Stimulated activated CD4-positive, alpha-beta T cell treated with anti-CD3 and anti-CD28 coated beads, Interleukin-2, amount 100 ng/mL, for 48 hours (primary cell): ENCODE results near the gene PELI1.

Experiments used
- DNase-seq, 2 donors: peaks; one replicate each; pipeline ENCODE4 v3.0.0-alpha.2; 2020

PELI1 gene

DNA sequence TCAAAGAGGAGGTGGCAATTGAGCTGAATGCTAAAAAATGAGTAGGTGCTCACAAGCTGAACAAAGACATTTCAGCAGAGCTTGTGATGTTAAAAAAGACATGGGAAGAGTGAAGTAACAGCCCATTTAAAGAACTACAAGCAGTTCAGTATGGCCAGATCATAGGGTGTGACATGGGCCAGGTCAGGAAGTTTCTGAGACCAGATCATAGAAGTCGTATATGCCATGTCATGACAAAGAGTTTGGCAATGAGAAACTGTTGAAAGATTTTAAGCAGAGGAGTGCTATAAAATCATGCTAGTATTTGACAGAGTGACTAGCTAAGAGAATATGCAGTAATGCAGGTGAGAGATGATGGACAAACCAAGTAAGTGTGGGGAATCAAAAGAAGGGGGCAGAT, 7.3 kb upstream of the PELI1 start:
- no peak for DNase-seq

DNA sequence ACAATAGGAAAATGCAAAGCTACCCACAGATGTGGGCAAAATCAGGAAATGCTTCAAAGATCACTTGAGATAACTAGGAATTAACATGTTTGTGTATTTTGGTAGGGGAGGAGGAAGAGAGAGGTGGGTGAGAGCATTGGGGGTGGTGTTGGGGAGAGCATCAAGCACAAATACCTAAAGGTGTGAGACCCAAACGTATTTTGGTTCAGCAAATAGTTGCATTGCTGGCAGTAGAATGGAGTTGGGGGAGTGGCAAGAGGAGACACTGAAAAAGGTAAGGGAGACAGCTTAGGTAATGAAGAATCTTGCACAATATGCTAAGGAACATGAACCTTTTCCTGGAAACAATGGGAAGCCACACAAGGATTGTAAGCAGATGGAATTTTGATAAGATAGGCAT, 1.5 kb upstream of the PELI1 start:
- no peak for DNase-seq

DNA sequence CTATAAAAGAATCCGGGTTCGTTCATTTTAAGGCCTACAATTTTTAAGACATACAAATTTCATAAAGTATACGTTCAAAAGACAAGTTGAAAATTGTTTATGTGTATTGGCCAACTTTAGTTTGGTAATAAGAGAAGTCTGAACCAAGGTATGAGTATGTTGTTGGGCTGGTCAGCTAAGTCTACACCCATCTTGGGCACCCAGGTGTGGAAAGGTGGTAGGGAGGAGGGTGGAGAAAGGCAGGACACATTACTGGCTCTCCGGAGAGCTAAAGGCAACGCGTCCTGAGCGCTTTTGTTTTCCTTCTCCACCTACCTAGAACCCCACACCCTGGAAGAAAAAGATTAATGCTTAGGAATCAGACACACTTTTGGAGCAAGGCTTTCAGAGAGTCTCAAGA, 899 bp upstream of the PELI1 start:
- DNase-seq: no peak

DNA sequence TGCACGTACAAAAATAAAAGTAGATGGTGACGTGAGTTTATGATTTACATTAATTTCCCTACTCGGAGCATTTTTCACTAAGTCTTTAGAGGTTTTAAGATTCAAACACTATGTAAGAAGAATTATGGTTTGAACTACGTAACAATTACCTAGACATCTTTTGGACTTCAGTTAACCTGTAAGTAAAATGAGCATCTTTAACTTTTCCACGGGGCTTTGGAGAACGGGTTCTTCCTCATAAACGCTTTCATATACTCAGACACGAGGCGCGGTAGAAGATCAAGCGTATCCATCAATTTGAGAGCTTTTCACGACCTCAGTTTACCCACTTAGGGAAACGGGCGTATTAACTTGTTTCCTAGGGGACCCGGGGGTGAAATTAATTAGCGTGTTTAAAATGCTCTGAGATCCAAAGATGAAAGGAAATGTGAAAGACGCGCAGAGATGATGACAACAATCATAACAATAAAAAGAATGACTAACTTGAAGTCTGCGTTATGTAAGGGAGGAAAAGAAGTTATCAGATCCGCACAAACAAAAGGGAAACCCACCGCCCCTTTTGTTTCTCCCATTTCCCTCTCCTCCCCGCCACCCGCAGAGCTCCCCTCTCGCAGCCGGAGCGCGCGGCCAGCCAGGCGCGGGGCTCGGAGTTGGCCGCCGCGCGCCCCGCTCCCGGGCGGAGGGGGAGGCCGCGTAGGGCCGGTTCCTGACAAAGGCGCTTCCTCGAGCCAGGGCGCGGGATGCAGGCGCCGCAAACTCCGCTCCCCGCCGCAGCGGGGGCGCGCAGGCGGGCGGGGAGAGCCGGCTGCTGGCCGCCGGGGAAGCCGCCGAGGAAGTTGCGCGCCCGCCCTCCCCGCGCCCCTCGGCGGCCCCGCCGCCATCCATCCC, 807 bp downstream of the PELI1 start:
- peak in 1 of 2 donors; percentile 16 for DNase-seq

DNA sequence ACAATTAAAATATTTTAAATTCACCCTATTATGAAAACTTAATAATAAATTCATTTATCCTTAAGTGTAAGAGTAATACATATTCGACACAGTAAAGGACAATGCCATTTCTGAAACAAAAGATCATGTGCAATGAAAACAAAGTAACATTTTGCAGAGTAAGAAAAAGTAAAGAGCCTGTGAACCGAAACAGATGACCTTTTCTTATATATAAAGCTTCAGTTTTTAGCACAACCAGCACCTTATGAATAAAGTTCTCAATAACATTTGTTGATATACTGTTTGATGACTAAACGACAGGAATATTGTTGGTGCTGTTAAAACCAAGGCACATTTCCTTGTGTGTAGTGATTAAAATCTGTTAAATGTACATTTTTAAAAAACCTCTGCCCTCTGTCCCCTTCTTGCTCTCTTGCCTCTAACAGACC, 1.5 kb downstream of the PELI1 start:
- DNase-seq: no peak

DNA sequence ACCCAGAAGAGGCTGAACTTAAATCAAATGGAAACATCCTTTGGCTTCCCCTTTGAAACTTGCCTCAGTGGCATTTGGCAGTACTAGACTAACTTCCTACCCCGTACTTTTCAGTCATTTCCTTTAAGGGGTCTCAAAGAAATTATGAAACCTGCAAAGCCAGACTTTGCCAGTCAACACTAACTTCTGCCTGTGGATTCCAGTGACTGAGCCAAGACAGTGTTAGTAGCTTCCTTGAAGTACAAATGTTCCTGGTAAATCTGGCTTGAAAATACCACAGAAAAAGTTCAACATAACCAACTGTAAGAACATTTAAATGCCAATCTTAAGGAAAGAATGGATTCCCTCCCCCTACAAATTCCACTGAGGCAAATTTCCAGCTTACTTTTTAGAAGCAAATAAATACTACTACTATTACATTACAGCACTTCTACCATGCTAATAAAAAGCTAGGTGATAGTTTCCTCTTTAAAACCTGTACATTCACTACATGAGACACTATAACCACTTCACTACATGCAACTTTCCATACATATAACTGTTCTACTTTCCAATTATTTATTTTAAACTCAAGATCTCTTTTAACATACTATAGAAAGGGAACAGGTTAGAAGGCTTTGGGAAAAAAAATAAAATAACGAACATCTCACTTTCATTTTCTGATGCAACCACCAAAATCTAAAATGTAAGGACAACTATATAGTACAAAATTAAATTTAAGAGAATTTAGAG, 2.4 kb downstream of the PELI1 start:
- DNase-seq: no peak

DNA sequence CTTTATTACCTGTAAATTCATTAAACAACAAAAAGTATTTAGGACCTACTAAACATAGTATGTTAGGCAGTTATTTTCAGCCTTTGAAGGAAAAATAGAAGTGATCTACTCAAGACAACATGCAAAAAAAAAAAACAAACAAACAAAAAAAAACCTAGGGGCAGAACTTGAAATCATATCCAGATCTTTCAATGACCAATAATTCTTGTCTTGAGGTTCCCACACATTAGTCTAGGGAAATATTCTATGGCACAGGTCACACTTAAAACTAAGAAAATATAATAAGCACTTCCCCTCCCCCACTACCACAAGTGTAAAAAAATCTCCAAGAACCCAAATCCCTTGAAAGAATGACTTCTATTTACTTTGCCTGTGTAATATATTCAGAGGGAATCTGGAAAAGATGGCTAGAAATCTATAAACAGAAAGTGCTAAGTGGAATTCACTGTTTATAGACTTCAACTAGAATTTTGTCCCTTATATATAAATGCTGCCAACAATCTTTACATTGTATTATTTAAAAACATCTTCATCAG, 3.5 kb downstream of the PELI1 start:
- no peak for DNase-seq

DNA sequence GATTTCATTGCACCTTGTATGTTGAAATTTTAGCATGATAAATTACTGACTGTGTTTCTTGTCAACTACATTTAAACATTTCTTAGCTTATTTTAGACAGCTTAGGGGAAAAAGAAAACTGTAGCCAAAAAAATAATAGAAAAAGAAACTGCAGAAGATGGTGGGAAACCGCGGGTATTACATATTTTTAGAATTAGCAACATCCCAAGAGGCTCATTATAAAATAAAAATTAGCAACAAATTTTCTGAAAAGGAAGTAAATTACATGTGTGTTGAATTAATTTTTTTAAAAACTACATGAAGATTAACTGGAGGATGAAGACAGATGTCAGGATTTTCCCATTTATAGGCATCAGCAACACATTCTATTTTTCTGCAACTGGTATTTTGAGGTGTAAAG, 4.3 kb downstream of the PELI1 start:
- DNase-seq: no peak

DNA sequence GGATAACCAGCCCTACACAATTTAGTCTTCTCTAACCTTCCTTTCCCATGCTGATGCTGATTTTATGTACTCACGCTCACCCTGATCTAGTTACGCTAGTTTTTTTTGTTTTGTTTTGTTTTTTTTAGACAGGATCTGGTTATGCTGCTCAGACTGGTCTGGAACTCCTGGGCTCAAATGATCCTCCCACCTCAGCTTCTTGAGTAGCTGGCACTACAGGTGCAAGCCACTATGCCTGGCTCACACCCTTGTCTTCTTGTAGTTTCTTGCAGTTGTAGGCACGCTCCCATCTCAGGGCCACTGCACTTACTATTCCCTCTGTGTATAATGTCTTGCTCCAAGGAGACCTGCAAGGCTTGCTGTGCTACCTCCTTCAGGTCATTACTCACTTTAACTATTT, 6.2 kb downstream of the PELI1 start:
- DNase-seq: no peak

DNA sequence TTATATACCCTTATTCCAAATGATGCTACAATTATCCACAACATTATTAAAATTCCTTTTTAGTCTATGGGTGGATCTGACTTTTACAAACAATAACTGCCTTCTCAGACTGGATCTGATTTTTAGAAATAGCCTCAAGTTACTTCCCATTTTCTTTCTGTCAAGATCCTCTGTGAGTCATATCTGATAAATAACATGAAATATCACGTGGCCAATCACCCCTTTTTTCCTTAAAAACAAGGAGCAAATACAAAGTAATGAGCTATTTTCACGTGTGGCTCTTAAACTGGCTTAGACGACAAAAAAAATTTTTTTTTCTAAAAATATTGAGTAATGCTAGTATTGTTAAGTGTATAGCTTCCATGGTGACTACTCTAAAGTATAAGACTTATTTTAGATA, 6.7 kb downstream of the PELI1 start:
- DNase-seq: no peak

DNA sequence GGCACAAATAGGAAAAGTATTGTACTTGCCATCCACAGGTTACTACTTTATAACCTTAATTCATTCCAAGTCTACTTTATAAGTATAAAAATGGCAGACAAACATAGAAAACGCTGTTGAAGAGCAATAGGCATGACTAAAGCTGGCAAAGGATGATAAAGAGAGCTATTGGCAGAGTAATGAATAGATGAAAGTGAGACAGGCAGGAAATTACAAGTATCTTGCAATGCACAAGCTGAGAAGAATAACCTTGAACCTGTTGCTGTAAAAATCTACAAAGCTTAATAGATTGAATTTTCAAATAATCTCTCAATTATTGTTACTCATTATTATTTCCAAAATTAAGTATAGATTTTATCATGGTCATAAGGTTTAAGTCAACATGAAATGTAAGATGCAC, 8.8 kb downstream of the PELI1 start:
- DNase-seq: no peak

DNA sequence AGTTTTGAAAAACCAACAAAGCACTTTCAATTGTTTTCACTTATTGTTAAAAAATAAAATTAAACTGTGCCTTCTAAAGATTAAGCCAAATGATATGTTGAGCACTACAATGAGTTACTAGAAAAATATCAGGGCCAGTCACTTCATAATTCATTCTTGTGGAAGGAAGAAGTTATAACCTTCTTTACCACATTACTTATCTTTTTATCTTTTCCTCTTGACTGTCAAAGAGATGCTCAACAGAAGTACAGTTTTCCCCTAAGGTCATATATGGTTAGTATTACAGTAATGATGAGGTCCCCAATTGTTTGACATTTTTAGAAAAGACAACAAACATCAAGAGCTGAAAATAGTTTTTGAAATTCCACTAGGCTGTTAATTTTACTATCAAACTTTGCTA, 9.4 kb downstream of the PELI1 start:
- DNase-seq: no peak

DNA sequence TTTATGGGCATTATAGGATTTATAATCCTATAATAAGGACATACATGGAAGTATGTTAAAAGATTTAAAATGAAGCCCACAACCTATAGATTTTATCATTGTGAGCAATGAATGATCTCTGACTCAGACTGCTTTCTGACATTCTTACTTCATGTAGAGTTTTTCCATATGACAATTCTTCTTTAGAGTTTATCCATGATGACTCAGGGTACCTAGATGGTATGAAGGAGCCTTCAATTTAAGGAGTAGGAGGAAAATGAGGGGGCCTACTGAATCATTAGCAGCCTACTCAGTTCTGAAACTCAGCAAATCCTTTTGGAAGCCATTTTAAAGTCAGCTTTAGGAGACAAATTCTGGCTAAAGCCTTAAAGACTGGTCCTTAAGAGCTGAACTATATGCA, 10.4 kb downstream of the PELI1 start:
- DNase-seq: no peak

DNA sequence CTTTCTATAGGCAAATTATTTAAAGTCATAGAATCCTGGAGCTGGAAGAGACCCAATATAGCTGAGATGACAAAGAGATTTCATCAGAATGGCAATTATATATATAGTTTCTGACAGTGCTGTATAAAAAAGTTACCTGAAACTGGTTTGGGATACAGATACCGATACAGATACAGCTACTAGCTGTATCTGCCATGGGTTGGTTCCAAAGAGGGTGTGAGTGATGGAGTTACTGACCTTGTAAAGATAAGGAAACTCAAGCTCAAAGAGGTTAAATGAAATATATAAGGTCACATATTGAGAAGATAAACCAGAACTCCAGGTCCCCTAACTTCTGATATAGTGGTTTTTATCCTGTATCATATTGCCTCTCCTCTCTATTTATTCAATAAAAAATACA, 10.9 kb downstream of the PELI1 start:
- DNase-seq: no peak

DNA sequence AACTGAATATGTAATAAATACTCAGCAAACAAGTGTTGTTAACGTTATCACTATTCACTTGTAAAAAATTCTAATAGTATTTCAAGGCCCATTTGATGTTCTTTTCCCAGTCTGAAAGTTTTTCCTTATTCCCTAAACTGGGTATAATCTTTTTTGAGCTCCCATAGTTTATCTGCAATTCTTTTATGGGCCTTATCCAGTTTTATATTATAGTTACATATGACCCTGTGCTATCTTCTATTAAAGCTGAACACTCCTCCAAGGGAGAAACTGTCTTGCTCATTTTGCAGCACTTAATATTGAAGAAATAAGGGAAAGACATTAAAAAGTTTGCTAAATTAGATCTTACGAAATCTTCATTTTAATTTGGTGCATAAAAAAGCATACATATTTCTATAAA, 13.9 kb downstream of the PELI1 start:
- no peak for DNase-seq

DNA sequence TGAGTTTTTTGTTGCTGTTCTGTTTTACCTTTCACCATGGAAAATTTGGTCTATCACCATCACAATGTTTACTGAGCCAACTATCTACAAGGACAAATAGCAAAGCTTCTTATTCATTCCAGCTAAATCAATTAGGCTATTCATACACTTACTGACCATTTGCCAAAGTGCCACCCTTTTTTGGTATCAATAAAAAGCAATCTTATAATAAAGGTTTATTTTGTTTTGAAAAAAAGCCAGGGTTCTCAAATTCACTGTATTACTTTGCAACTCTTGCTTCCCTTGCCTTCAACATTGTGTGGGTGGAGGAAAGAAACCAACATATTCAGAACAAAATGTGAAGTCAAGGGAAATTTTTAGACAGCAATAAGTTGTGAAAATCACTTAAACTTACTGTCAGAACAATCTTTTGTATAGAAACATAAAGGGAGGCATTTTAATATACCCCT, 15.3 kb downstream of the PELI1 start:
- no peak for DNase-seq

DNA sequence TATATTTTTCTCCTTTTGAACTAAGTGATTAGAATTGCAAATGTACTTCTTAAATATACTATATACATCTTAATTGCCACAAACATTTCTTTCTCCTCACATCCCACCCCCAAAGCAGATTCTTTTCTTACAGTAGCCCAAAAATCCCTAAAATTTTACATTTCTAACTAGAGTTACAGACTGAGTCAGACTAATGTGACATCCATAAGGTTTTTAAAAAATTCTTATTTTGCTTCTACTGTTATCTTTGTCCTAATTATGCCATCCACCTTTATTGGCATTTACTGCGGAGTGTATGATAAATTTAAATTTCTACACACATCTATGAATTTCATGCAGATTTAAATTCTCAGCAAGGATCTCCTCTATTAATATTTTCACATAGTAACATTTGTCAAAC, 15.8 kb downstream of the PELI1 start:
- no peak for DNase-seq

DNA sequence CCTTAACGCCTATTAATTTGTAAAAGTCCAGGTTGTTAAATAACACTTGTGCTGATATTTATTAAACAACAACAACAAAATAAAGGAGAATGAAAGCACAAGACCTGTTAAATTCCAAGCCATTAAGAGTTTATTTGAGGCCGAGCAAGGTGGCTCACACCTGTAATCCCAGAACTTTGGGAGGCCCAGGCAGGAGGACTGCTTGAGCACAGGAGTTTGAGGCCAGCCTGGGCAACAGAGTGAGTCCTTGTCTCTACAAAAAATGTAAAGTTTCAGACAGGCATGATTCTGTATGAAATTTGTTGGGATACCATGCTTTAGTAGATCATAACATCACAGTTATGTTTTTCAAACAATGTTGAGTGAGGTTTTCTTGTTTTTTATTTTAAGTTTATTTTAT, 17.1 kb downstream of the PELI1 start:
- no peak for DNase-seq

DNA sequence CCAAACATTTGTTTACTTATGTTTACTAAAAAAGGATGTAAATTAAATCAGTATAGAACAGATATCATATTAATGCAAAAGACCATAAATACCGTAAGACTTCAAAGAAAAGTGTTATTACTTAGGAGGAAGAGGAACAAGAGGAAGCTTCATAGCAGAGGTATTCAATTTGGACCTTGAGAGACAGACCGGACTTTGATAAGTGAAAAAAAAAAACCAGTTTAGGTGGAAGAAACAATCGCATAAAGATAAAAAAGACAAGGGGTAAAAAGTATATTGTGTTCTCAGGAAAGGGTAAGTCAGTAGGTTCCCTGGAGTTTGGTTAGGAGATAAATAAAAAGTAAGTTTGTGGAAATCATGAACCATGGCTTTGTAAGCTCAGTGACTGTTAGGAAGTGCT, 17.6 kb downstream of the PELI1 start:
- DNase-seq: no peak

DNA sequence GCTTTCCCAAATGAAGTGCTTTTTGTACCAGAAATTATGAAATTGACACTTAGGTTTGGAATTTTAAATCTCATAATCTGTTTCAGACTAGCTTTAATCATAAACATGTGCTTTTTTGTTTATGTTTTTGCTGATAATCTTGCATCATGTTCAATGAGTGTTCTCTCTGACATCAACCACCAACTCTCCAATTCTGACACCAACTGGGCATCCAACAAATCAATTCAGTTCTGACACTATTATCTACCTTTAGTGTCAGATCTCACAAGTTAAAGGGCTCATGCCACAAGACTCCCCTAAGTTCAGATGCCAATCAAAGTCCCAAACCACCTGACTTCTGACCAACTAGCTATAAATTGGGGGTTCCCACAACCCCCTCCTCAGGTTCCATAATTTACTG, 19.6 kb downstream of the PELI1 start:
- DNase-seq: no peak

DNA sequence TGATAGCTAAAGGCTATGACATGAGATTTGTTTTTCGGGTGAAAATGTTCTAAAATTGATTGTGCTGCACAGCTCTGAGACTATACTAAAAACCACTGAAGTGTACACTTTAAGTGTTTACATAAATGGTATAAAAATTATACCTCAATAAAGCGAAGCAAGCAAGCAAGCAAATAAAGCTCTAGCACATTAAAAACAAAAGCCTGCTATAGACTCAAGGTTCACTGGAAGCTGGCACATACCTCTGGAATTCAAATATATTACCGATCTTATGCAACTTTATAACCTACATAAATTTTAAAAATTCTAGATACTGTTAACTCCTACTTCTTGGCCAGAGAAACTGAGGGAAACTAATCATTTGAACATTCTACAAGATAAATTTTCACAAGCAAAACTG, 20.1 kb downstream of the PELI1 start:
- DNase-seq: no peak

DNA sequence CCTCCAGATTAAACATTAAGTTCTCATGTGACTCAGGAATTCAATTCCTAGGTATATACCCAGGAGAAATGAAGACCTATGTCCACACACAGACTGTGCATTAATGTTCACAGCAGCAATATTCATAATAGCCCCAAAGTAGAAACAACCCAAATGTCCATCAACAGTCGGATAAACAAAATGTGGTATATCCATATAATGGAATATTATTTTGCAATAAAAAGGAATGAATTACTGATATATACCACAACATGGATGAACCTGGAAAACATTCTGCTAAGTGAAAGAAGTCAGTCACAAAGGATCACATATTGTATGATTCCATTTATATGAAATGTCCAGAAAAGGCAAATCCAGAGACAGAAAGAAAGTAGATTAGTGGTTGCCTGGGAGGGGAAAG, 20.5 kb downstream of the PELI1 start:
- no peak for DNase-seq

DNA sequence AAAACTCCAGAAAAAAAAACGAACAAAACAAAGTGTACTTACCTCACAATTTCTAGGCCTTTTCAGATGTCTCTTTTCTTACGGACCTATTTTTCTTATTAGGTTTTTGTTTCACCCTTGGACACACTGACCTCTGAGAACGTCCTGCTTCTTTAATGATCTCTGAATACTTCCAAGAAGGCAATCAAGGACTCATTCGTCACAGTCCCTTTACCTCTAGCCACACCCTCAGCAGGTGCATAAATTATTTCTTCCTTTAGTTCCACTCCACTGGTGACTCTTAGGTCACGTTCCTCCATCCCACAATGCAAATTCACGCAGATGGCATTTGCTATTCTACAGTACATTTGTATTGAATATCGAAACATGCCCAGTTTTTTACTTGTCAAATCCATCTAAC, 21.9 kb downstream of the PELI1 start:
- no peak for DNase-seq

DNA sequence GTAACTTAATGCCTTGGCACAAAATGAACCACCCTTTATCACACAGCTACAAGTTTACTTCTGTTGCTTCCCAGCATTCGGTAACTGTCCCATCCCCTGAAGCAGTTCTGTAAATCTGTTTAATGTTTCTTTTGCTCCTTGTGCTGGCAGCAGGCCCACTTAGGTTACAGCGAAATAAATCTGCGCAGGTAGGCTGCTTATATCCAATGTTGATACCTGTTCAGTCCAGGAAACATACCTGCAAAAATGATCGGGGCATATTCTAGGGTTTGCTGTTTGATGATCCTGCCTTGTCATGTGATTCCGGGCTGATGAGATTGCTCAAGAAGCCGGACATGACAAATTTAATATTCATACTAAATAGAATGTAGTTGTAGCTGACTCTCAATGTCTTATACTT, 23.3 kb downstream of the PELI1 start:
- DNase-seq: no peak
